BJ (cell line): ENCODE measurements around the gene AUH. TPM values are rescaled to one million over a fixed set of nuclear protein-coding genes. Genes with fewer than 3 reads are reported as not detected.
"Not testable (repeated sequence)": the region's sequence is repeated elsewhere in the genome, so short reads cannot be mapped to it uniquely, and the experiment has no call there.

Experiments used
- CTCF ChIA-PET: fragments of 350-600 bp; formaldehyde crosslinking; extraction: SDS; loops from one replicate; lab custom pipeline; 2021; ENCODE audit warnings: antibody characterized with exemption, inconsistent platforms; lab: Yijun Ruan, JAX
- POLR2A ChIA-PET: fragments of 300-600 bp; sonication (Branson Sonifier 250); formaldehyde crosslinking; extraction: SDS; loops from one replicate; lab custom pipeline; 2021; ENCODE audit warnings: antibody characterized with exemption; lab: Charles Lee
- DNase-seq: peaks from one replicate; pipeline ENCODE4 v3.0.0-alpha.2; 2011; ENCODE audit warnings: low read depth
- H3K27me3 ChIP-seq: 2 replicates; pipeline ENCODE4 v1.6.0; 2011; ENCODE audit warnings: low read length; ENCODE audit not compliant: control insufficient read depth, insufficient read depth
- H3K36me3 ChIP-seq: 2 replicates; pipeline ENCODE4 v1.5.1; 2011; ENCODE audit warnings: low read length; ENCODE audit not compliant: control insufficient read depth, insufficient read depth
- H3K4me3 ChIP-seq: 2 replicates; pipeline ENCODE4 v1.5.1; 2011; ENCODE audit warnings: low read depth, mild to moderate bottlenecking, control low read depth, low read length
- polyA plus RNA-seq: library from polyadenylated mRNA; depleted of rRNA; stranded (reverse); fragments of >200 nt; gene quantifications from 2 replicates; pipeline ENCODE4 v1.2.3, GENCODE V29; 2011
- TF ChIP-seq, protein P1 (sequence below): IDR thresholded peaks from 2 replicates; pipeline ENCODE4 v1.5.1; 2011; ENCODE audit warnings: low read depth, mild to moderate bottlenecking, control low read depth, inconsistent platforms, low read length, moderate library complexity; ENCODE audit not compliant: insufficient read depth

The AUH gene
- polyA plus RNA-seq, 1 experiment, result 4.1 TPM

GRCh38 chr9:91379426-91379825, 17.7 kb upstream of the AUH start:
- no peak overlapping the region for H3K4me3 ChIP-seq
- ChIA-PET POLR2A (no interaction called here), CTCF (no interaction called here)
- no peaks in the 10 kb centered on the region for H3K27me3 ChIP-seq
- DNase-seq, result no peak
- no peaks in the 10 kb centered on the region for H3K36me3 ChIP-seq
- TF ChIP-seq, protein P1, sequence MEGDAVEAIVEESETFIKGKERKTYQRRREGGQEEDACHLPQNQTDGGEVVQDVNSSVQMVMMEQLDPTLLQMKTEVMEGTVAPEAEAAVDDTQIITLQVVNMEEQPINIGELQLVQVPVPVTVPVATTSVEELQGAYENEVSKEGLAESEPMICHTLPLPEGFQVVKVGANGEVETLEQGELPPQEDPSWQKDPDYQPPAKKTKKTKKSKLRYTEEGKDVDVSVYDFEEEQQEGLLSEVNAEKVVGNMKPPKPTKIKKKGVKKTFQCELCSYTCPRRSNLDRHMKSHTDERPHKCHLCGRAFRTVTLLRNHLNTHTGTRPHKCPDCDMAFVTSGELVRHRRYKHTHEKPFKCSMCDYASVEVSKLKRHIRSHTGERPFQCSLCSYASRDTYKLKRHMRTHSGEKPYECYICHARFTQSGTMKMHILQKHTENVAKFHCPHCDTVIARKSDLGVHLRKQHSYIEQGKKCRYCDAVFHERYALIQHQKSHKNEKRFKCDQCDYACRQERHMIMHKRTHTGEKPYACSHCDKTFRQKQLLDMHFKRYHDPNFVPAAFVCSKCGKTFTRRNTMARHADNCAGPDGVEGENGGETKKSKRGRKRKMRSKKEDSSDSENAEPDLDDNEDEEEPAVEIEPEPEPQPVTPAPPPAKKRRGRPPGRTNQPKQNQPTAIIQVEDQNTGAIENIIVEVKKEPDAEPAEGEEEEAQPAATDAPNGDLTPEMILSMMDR, result no peak

GRCh38 chr9:91378695-91379127, 17.0 kb upstream of the AUH start:
- CTCF ChIA-PET, result no interaction called here
- Histone ChIP-seq H3K36me3 (no peaks in the 10 kb centered on the region), H3K27me3 (no peaks in the 10 kb centered on the region), H3K4me3 (no peak overlapping the region)
- TF ChIP-seq, protein P1, result no peak
- POLR2A ChIA-PET, result no interaction called here
- peak; percentile 41 for DNase-seq

DNA sequence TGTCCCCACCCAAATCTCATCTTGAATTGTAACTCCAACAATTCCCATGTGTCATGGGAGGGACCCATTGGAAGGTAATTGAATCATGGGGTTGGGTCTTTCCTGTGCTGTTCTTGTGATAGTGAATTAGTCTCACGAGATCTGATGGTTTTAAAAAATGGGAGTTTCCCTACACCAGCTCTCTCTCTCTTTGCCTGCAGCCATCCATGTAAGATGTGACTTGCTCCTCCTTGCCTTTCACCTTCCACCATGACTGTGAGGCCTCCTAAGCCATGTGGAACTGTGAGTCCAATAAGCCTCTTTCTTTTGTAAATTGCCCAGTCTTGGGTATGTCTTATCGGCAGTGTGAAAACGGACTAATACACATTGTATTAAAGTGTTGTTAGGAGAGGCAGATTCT, 16.3 kb upstream of the AUH start:
- DNase-seq, H3K4me3 ChIP-seq, H3K27me3 ChIP-seq, POLR2A ChIA-PET, H3K36me3 ChIP-seq, CTCF ChIA-PET: not testable (repeated sequence)

DNA sequence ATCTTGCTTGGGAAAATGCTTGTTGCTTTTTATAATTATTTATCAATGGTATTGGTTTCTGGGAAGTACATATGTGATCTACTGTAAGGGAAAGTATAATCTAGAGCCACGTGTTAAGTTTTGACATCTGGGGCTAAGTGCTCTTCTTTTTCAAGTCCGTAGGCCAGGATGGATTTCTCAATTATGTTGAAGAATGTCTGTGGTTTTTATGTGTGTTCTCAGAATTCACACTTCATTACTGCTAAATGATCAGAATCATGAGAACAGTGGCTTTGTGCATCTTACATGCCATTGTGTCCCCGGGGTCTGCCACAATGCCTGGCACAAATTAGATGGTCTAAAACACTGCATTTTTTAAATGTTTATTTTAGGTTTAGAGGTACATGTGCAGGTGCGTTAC, 14.5 kb upstream of the AUH start:
- CTCF ChIA-PET, result no interaction called here
- POLR2A ChIA-PET, result no interaction called here
- no peak for DNase-seq
- Histone ChIP-seq H3K4me3 (no peak overlapping the region), H3K36me3 (no peaks in the 10 kb centered on the region), H3K27me3 (no peaks in the 10 kb centered on the region)
- TF ChIP-seq, protein P1, result no peak

DNA sequence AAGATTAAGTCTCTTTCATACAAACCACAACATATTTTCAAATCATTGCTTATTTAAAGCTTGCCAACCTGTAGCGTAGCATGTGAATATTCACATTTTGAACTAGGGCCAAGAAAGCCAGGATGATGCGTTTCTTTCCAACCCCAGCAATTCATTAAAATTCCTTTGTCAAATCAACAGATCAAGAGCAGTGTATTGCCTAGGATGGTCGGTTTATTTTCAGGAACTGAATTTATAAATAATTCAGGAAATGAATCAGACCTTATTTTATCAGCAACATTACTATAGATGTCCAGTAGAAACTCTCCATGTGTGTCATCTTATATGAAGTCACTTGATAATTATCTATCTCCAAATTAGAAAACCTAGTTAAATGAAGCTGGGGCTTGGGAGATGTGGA, 13.2 kb upstream of the AUH start:
- ChIA-PET POLR2A (no interaction called here), CTCF (interaction anchor here (1.3 kb wide), 1 partner anchor 13 kb away, joined by 3 read pairs; no protein-coding TSS in a partner anchor)
- TF ChIP-seq, protein P1, result no peak
- no peaks in the 10 kb centered on the region for H3K36me3 ChIP-seq
- no peak overlapping the region for H3K4me3 ChIP-seq
- no peaks in the 10 kb centered on the region for H3K27me3 ChIP-seq
- DNase-seq, result peak; percentile 77

DNA sequence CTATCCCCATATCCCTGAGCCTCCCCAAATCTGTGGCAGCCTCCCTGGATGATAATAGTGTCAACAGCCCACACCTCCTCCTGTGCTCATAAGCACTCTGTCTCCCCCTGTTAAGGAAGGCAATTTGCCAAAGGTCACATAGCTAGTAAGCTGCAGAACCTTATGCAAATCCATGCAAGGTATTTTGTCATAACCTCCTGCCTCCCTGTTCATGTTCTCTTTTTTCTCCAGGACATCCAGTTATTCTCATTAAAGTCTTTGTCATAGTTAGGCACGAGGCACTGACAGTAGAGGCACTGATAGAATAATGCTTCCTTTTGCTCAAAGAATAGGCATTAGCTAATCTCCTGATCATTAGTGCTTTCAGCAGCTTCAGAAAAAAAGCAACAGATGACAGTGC, 10.2 kb upstream of the AUH start:
- no peaks in the 10 kb centered on the region for H3K36me3 ChIP-seq
- CTCF ChIA-PET, result no interaction called here
- TF ChIP-seq, protein P1, result no peak

DNA sequence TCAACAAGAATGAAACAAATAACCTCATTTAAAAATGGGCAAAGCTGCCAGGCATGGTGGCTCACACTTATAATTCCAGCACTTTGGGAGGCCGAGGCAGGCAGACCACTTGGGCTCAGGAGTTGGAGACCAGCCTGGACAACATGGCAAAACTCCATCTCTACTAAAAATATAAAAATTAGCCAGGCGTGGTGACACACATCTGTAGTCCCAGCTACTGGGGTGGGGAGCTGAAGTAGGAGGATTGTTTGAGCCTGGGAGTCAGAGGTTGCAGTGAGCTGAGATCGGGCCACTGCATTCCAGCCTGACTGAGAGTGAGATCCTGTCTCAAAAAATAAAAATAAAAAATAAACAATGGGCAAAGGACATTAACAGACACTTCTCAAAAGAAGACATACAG, 8.3 kb upstream of the AUH start:
- H3K27me3 ChIP-seq, H3K4me3 ChIP-seq, DNase-seq, POLR2A ChIA-PET, CTCF ChIA-PET, H3K36me3 ChIP-seq: not testable (repeated sequence)

More for the DNA sequence above, 10.2 kb upstream of the AUH start:
- no peak overlapping the region for H3K4me3 ChIP-seq
- DNase-seq, result no peak
- H3K27me3 ChIP-seq, result no peaks in the 10 kb centered on the region
- POLR2A ChIA-PET, result interaction anchor here (0.6 kb wide), 1 partner anchor 52 kb away, joined by 10 read pairs; the partner anchor contains the start of gene NFIL3
